ENCODE measurements around the gene DKK3. TPM values are rescaled to one million over a fixed set of nuclear protein-coding genes. Genes with fewer than 3 reads are reported as not detected.

The DKK3 gene
- polyA plus RNA-seq, 1 of the 3 experiments (the other 2 are of a cell fraction) = 1,174 TPM

GRCh38 chr11:12031856-12032544 is 23.6 kb upstream of the DKK3 start (continued):
- TF ChIP-seq GABPA (IDR thresholded peaks at IDR 0.05; ENCODE audit: low read depth) = no peak
- no peak for TF ChIP-seq POLR2AphosphoS5 (IDR thresholded peaks at IDR 0.05; ENCODE audit: low read depth, low read length)
- no peak for TF ChIP-seq MXI1 (IDR thresholded peaks at IDR 0.05; ENCODE audit: low read depth, low read length)
- no peak for TF ChIP-seq ELF1 (IDR thresholded peaks at IDR 0.05)
- TF ChIP-seq EP300 (IDR thresholded peaks at IDR 0.05; ENCODE audit: borderline replicate concordance in 1 of 2, low read depth in 1 of 2, low read length in 1 of 2) = no peak
- TF ChIP-seq CHD2 (IDR thresholded peaks at IDR 0.05; ENCODE audit: low read length, partially characterized antibody) = no peak

- H3K79me2 ChIP-seq (ENCODE audit: insufficient read depth) = no peaks in the 10 kb centered on the region
- H3F3A ChIP-seq (replicated peaks; ENCODE audit: insufficient read depth) = peaks cover 3% of the 10 kb centered on the region
- TF ChIP-seq JUND (IDR thresholded peaks at IDR 0.05) = peak; percentile 59
- TF ChIP-seq EP300 (IDR thresholded peaks at IDR 0.05; ENCODE audit: borderline replicate concordance in 1 of 2, low read depth in 1 of 2, low read length in 1 of 2) = peak in 1 of 2 experiments; percentile 32; a peak in 1 of 4 replicates
- TF ChIP-seq USF2 (IDR thresholded peaks at IDR 0.05; ENCODE audit: borderline replicate concordance, low read depth, low read length) = no peak
- no peak for TF ChIP-seq EZH2phosphoT487 (IDR thresholded peaks at IDR 0.05; ENCODE audit: borderline replicate concordance, low read depth)
- TF ChIP-seq MEF2A (IDR thresholded peaks at IDR 0.05; ENCODE audit: borderline replicate concordance, low read depth) = no peak
- TF ChIP-seq IRF3 (IDR thresholded peaks at IDR 0.05; ENCODE audit: low read depth, low read length) = no peak
- peak; percentile 59 for TF ChIP-seq TCF12 (IDR thresholded peaks at IDR 0.05)
- TF ChIP-seq FOSL2 (IDR thresholded peaks at IDR 0.05; ENCODE audit: borderline replicate concordance, low read depth) = peak; percentile 71; the same call in 1 of the 2 replicates
- peak; percentile 64; the same call in 1 of the 2 replicates for TF ChIP-seq RXRA (IDR thresholded peaks at IDR 0.05; ENCODE audit: borderline replicate concordance, low read depth)
- TF ChIP-seq PBX3 (IDR thresholded peaks at IDR 0.05) = peak; percentile 60
- 0 out of 2 replicates have a peak, but pooled peaks have one; percentile 7 for TF ChIP-seq NFIC (IDR thresholded peaks at IDR 0.05; ENCODE audit: borderline replicate concordance)
- TF ChIP-seq RCOR1 (IDR thresholded peaks at IDR 0.05; ENCODE audit: low read length) = no peak
- no peak overlapping the region for H3K4me3 ChIP-seq (ENCODE audit: low read depth in 2 of 2, low read length in 1 of 2)
- no peak overlapping the region for H3K9ac ChIP-seq
- H3K9me3 ChIP-seq = 0 out of 2 replicates have a peak, but pooled peaks cover 2% of the 10 kb centered on the region
- H3K4me2 ChIP-seq = peak overlapping the region; percentile 14
- no peak for DNase-seq
- H3K4me1 ChIP-seq (ENCODE audit: control insufficient read depth in 1 of 2, insufficient read depth in 2 of 2, low read depth in 1 of 2, low read length in 1 of 2) = peaks cover 9 to 15% of the 10 kb centered on the region in 2 experiments; a peak in 3 of 4 replicates
- H3K36me3 ChIP-seq (replicated peaks in 1 of 2; ENCODE audit: control insufficient read depth in 1 of 2, insufficient read depth in 2 of 2, low read length in 1 of 2) = no peaks in the 10 kb centered on the region
- WGBS (ENCODE audit: low lambda C conversion rate) = 58% methylated on average over 5 of the region's 5 CpGs
- POLR2A ChIA-PET = no interaction called here
- no peaks in the 10 kb centered on the region for H3K27me3 ChIP-seq (ENCODE audit: insufficient read depth)
- no peaks in the 10 kb centered on the region for H3K9me2 ChIP-seq
- no peak overlapping the region for H2AFZ ChIP-seq (ENCODE audit: low read depth)
- peak overlapping the region in 1 of 2 experiments; percentile 78; a peak in 2 of 4 replicates for H3K27ac ChIP-seq (ENCODE audit: low read depth in 2 of 2, low read length in 1 of 2)
- no peaks in the 10 kb centered on the region for H4K20me1 ChIP-seq (ENCODE audit: insufficient read depth)
- CTCF ChIA-PET = interaction anchor here (1.1 to 3.3 kb wide), 2 partner anchors 14 to 99 kb away, joined by 3 to 16 read pairs; no protein-coding TSS in a partner anchor
Observed at GRCh38 chr11:12029738-12030363, 21.4 kb upstream of the DKK3 start.
